Activated T-helper 2 cell treated with anti-CD3 and anti-CD28 coated beads, Interferon-gamma antibody, Interleukin-2, Interleukin-4, amounts not matched to agents 10 μg/mL and 5 μg/mL and 100 μg/mL, durations not matched to agents 14 hours and 24 hours and 36 hours (primary cell): Measurements from ENCODE around the gene MSANTD3. TPM values are rescaled to one million over a fixed set of nuclear protein-coding genes. Genes with fewer than 3 reads are reported as not detected.
"Not testable (repeated sequence)": the region's sequence is repeated elsewhere in the genome, so short reads cannot be mapped to it uniquely, and the experiment has no call there.

ENCODE experiments used
- DNase-seq: peaks from one replicate; pipeline ENCODE4 v3.0.0; 2021; ENCODE audit warnings: low spot score
- H3K27ac Mint-ChIP-seq: one replicate; pipeline ENCODE4 v1.8.0; 2021; ENCODE audit warnings: mixed read lengths
- H3K27me3 Mint-ChIP-seq: one replicate; pipeline ENCODE4 v1.8.0; 2021; ENCODE audit warnings: low read depth, mixed read lengths
- H3K36me3 Mint-ChIP-seq: one replicate; pipeline ENCODE4 v1.8.0; 2021; ENCODE audit warnings: low read depth, mixed read lengths
- H3K4me1 Mint-ChIP-seq: one replicate; pipeline ENCODE4 v1.8.0; 2021; ENCODE audit warnings: low read depth, mixed read lengths
- H3K4me3 Mint-ChIP-seq: one replicate; pipeline ENCODE4 v1.8.0; 2021; ENCODE audit warnings: low read depth, mild to moderate bottlenecking, moderate library complexity, mixed read lengths
- H3K9me3 Mint-ChIP-seq: one replicate; pipeline ENCODE4 v1.8.0; 2021; ENCODE audit warnings: mixed read lengths
- intact Hi-C: fragments of 100-400 bp; cut with micrococcal nuclease; formaldehyde crosslinking; loops from one replicate; pipeline ENCODE4 v1.15.1; 2023
- total RNA-seq: library from RNA; stranded (reverse); gene quantifications from 2 replicates; pipeline ENCODE4 v1.2.3, GENCODE V29; 2022

Gene MSANTD3
- total RNA-seq, 1 donor from 2014 or later: 17.6 TPM

DNA sequence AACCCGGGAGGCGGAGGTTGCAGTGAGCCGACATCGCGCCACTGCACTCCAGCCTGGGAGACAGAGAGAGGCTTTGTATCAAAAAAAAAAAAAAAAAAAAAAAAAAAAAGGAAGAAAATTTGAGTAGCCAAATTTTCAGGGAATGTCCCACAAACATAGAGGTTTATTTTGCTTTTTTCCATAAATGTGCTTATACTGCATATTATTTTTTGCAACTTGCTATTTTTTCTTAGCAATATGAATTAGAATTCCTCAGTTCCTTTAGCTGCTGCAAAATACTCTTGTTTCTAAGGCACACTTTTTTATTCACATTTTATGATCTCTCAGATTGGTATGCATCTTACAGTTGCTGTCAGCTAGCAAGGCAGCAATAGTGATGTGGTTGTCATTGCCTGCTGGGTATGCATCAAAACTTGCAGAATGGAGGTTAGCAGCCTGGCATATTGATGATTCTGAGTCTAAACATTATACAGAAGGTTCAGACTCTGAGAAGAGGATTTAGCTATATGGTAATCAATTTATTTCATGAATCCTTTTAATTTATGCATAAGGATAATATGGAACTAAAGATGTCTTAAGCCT lies 13.0 kb upstream of the MSANTD3 start:
- no peak for DNase-seq
- peaks cover 19% of the 10 kb centered on the region for H3K27me3 Mint-ChIP-seq
- H3K4me3 Mint-ChIP-seq: no peak overlapping the region
- H3K36me3 Mint-ChIP-seq: no peaks in the 10 kb centered on the region
- peaks cover 12% of the 10 kb centered on the region for H3K4me1 Mint-ChIP-seq
- no peak overlapping the region for H3K27ac Mint-ChIP-seq
- peaks cover 4% of the 10 kb centered on the region for H3K9me3 Mint-ChIP-seq
- intact Hi-C loops: no loop called here

DNA sequence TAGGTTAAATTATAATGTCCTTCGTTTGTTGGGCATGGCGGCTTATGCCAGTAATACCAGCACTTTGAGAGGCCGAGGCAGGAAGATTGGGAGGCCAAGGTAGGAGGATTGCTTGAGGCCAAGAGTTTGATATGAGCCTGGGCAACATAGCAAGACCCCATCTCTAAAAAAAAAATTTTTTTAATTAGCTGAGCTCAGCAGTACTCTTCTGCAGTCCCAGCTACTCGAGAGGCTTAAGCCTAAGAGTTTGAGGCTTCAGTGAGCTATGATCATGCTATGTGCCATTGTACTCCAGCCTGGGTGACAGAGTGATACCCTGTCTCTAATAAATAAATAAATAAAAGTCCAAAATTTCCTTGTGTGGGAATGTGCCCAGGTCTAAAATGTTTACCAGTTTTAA lies 9.1 kb upstream of the MSANTD3 start:
- Mint-ChIP-seq H3K27ac (no peak overlapping the region), H3K27me3 (peaks cover 32% of the 10 kb centered on the region), H3K4me1 (no peaks in the 10 kb centered on the region), H3K4me3 (no peak overlapping the region), H3K36me3 (no peaks in the 10 kb centered on the region), H3K9me3 (no peaks in the 10 kb centered on the region)
- intact Hi-C loops: no loop called here
- no peak for DNase-seq

DNA sequence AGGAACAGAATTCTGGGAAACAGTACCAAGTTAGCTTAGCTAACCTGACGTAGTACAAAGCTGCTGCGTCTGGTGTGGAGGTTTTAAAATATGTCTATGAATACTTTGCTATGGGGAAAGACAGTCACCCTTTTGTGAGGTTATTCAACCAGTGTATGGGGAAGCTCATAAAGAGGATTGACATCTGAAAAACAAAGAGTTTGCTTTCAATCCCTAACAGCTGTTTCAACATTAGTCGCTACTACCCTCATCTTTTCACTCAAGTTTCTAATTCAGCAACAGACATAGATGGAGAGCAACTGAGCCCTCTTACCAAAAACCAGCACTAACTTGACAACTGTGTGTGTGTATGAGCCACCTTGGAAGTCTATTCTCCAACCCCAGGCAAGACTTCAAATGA lies 7.8 kb upstream of the MSANTD3 start:
- DNase-seq: no peak
- intact Hi-C loops: no loop called here
- Mint-ChIP-seq H3K27ac (no peak overlapping the region), H3K4me3 (no peak overlapping the region), H3K27me3 (peaks cover 33% of the 10 kb centered on the region), H3K36me3 (no peaks in the 10 kb centered on the region), H3K9me3 (no peaks in the 10 kb centered on the region), H3K4me1 (no peaks in the 10 kb centered on the region)

DNA sequence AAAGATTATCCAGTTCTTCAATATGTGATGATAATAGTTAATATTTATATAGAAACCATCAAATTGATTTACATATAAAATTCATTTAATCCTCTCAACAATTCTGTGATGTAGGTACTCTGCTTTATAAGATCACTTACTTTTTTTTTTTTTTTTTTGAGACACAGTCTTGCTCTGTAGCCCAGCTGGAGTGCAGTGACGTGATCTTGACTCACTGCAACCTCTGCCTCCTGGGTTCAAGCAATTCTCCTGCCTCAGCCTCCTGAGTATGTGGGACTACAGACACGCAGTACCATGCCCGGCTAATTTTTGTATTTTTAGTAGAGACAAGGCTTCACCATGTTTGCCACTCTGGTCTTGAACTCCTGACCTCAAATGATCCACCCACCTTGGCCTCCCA lies 5.8 kb upstream of the MSANTD3 start:
- H3K27ac Mint-ChIP-seq, DNase-seq, H3K4me3 Mint-ChIP-seq, intact Hi-C loops, H3K9me3 Mint-ChIP-seq, H3K36me3 Mint-ChIP-seq, H3K4me1 Mint-ChIP-seq: not testable (repeated sequence)
- H3K27me3 Mint-ChIP-seq: peaks cover 32% of the 10 kb centered on the region

DNA sequence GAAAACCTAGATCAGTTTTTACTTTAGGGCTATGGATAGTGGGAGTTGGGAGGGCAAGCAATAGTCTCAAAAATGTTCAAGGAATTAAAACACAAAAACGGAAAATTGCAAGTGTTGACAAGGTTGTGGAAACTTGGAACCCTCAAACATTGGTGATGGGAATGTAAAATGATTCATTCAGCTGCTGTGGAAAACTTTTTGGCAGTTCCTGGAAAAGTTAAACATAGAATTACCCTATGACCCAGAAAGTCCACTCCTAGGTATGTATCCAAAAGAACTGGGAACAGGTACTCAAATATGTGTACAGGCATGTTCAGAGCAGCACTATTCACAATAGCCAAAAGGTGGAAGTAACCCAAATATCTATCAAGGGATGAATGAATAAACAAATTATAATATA lies 1.2 kb upstream of the MSANTD3 start:
- Mint-ChIP-seq H3K27me3 (peaks cover 15% of the 10 kb centered on the region), H3K27ac (no peak overlapping the region), H3K4me1 (peaks cover 26% of the 10 kb centered on the region), H3K36me3 (peaks cover 8% of the 10 kb centered on the region), H3K4me3 (peak overlapping the region; percentile 85), H3K9me3 (no peaks in the 10 kb centered on the region)
- DNase-seq: no peak
- intact Hi-C loops: loop anchor here (1.0 to 5.0 kb wide), 3 partner anchors 14 to 172 kb away; partner anchors contain the start of gene TEX10

DNA sequence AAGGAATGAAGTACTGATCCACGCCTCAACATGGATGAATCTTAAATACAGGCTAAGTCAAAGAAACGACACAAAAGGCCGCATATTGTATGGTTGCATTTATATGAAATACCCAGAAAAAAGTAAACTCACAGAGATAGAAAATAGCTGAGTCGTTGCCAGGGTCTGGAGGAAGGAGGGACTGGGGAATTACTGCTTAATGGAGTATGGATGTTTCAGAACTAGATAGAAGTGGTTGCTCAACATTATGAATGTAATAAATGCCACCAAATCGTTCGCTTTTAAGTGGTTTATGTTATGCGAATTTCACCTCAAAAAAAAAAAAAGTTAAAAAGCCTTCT lies 784 bp upstream of the MSANTD3 start:
- Mint-ChIP-seq H3K4me1 (peaks cover 26% of the 10 kb centered on the region), H3K36me3 (peaks cover 8% of the 10 kb centered on the region), H3K27me3 (peaks cover 15% of the 10 kb centered on the region), H3K27ac (peak overlapping the region; percentile 89), H3K4me3 (peak overlapping the region; percentile 85), H3K9me3 (no peaks in the 10 kb centered on the region)
- intact Hi-C loops: loop anchor here (1.0 to 5.0 kb wide), 3 partner anchors 15 to 171 kb away; partner anchors contain the start of gene TEX10
- no peak for DNase-seq

DNA sequence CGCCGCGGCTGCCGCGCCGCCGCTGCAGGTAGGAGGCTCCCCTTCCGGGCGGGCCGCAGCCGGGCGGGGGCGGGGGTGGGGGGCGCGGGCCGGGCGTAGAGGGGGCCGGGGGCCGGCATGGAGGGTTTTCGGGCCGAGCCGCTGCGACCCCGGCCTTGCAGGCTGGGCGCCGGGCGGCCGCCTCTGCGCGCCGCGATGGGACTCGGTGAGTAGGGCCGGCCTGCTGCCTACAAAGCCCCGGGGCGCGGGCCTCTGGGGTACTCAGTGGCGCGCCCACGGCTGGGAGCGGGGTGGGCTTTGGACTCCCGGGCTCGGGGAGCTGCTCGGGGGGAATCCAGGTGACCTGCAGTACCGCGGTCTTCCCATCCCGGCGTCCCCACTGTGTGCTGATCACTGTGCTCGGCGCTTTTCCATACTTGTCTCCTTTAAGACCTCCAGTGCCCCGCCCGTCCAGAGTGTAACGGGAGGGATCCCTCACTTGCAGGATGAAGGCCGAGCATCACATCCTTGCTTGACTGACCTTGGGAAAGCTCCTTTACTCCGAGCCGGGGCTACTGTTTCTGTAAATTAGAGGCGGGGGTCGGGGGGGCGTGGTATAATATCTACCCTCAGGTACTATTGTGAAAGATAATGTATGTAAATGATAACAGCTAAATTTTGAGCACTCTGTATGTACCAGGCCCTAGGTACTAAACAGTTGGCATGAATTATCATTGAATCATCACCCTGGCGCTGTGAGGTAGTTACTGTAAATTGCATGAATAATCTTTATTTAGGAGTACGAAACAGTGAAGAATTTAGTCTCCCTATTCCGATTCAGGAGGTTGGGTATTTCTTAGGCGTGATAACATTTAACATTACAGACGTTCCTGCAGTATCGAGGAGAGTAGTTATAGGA lies 672 bp downstream of the MSANTD3 start:
- Mint-ChIP-seq H3K4me1 (peaks cover 26% of the 10 kb centered on the region), H3K9me3 (no peaks in the 10 kb centered on the region), H3K4me3 (peak overlapping the region; percentile 84), H3K27me3 (peaks cover 7% of the 10 kb centered on the region), H3K27ac (peak overlapping the region; percentile 58), H3K36me3 (peaks cover 8% of the 10 kb centered on the region)
- intact Hi-C loops: loop anchor here (5.0 kb wide), 1 partner anchor 170 kb away; no protein-coding TSS in a partner anchor
- DNase-seq: no peak

DNA sequence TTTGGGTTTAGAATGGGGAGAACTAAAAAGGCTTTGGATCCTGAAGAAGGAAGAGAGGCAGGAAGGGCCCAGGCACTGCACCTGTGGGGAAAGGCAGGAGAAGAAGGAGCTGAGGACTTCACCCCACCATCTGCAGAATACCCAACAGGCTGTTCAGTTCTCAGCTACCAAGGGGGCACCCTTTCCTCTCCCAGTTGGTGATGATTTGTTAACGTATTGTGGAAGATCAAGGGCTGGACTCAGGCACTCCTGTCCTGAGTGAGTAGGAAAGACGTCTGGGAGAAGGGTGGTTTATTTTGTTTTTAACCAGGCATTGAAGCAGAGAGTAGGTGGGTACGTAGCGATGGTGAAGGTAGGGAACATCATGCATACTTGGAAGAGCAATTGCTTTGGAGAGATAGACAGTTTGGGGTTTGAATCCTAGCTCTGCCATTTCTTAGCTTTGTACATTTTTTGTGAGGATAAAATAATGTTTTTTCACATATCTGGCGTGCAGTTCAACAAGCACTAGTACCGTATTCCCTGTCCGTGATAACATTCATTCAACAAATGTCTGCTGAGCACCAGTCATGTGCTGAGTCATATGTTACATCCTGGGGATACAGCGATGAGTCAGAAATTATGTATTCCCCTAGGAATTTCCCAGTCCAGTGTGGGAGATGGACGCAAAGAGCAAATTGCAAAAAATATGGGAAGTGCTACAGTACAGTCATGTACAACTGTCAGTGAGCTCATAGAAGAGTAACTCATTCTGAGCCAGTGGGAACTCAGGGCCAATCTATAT lies 2.1 kb downstream of the MSANTD3 start:
- intact Hi-C loops: loop anchor here (5.0 kb wide), 1 partner anchor 168 kb away; no protein-coding TSS in a partner anchor
- Mint-ChIP-seq H3K4me3 (peak overlapping the region; percentile 11), H3K27ac (no peak overlapping the region), H3K27me3 (peaks cover 2% of the 10 kb centered on the region), H3K4me1 (peaks cover 26% of the 10 kb centered on the region), H3K9me3 (no peaks in the 10 kb centered on the region), H3K36me3 (peaks cover 8% of the 10 kb centered on the region)
- no peak for DNase-seq

DNA sequence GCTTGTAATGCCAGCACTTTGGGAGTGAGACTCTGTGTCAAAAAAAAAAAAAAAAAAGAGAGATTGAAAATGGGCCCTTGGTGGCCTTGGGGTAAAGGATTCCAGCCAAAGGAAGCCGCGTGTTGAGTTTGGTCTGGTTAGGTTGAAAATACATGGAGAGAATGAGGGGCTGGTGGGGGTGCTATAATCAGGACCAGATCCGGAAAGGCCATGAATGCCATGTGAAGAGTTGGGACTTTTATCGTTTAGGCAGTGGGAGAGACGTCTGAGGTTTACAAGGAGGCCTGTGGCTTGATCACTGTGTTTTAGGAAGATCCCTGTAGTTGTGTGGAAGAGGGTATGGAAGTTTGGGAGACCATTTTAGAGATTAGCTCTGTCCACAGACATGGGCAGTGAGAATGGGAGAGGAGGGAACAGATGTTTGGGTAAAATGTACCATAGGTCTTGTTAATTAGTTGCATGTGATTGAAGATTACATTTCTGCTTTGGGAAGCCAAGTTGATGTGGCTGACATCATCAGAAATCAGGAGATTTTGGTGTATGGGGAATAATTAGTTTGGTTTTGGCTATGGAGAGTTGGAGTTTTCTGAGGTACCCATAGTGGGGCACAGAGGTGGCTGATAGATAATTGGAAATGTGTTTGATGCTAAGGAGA lies 3.5 kb downstream of the MSANTD3 start:
- no peak overlapping the region for H3K4me3 Mint-ChIP-seq
- no peaks in the 10 kb centered on the region for H3K9me3 Mint-ChIP-seq
- H3K27me3 Mint-ChIP-seq: peaks cover 2% of the 10 kb centered on the region
- DNase-seq: no peak
- intact Hi-C loops: no loop called here
- peaks cover 8% of the 10 kb centered on the region for H3K36me3 Mint-ChIP-seq
- peaks cover 26% of the 10 kb centered on the region for H3K4me1 Mint-ChIP-seq
- no peak overlapping the region for H3K27ac Mint-ChIP-seq

DNA sequence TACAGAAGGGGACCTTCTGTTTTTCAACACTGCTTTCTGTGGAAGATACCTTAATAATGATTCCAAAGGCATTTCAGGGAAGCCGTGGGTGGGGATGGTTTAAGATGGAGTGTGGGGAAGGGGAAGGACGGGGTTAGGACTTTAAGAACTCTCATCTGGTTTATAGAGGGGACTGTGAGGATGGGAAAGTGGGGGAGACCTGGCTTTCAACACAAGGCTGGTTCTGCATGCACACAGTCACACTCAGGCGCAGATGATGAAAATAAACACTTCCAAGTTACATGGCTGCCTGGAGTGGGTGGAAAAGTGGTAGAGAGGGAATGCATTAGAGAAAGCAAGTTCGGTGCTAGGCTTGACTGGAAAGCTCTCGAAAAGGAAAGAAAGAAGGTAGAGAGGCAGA lies 4.9 kb downstream of the MSANTD3 start:
- no peak for DNase-seq
- intact Hi-C loops: no loop called here
- H3K36me3 Mint-ChIP-seq: peaks cover 8% of the 10 kb centered on the region
- H3K27ac Mint-ChIP-seq: no peak overlapping the region
- no peak overlapping the region for H3K4me3 Mint-ChIP-seq
- no peaks in the 10 kb centered on the region for H3K9me3 Mint-ChIP-seq
- H3K4me1 Mint-ChIP-seq: peaks cover 18% of the 10 kb centered on the region
- no peaks in the 10 kb centered on the region for H3K27me3 Mint-ChIP-seq

DNA sequence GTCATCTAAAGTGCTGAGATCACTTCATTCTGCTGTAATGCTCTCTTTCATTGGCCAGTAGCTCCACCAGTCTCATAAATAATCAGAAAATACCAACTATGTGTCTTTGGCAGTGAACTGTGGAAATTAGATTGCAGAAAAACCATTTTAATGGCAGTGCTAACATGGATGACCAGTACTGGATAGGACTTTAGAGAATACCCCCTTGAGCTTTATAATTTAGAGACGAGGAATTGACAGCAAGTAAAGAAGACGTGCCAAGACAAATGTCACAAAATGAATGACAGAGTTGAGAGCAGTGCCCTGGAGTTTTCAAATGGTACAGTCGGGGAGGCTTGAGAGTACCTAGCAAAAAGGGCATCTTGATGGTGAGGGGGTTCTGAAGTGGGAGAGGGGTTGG lies 5.8 kb downstream of the MSANTD3 start:
- no peak overlapping the region for H3K27ac Mint-ChIP-seq
- intact Hi-C loops: no loop called here
- H3K9me3 Mint-ChIP-seq: no peaks in the 10 kb centered on the region
- DNase-seq: no peak
- peaks cover 8% of the 10 kb centered on the region for H3K36me3 Mint-ChIP-seq
- no peak overlapping the region for H3K4me3 Mint-ChIP-seq
- H3K4me1 Mint-ChIP-seq: peaks cover 16% of the 10 kb centered on the region
- no peaks in the 10 kb centered on the region for H3K27me3 Mint-ChIP-seq

DNA sequence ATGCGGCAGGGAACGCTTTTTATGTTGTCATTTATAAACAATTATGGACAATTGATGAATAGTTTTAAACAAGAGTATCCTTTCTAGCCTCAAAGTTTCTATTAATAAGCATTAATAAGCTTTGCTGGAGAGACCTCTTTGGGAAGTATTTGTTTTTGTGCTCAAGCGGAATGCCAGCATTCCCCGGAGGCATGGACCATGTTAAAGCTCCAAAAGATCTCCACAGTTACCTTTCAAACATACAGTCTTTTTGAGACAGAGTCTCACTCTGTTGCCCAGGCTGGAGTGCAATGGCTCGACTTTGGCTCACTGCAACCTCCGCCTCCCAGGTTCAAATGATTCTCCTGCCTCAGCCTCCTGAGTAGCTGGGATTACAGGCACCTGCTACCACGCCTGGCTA lies 9.6 kb downstream of the MSANTD3 start:
- intact Hi-C loops: loop anchor here (5.0 kb wide), 1 partner anchor 36 kb away; the partner anchor contains the start of gene TMEFF1
- Mint-ChIP-seq H3K9me3 (no peaks in the 10 kb centered on the region), H3K27me3 (no peaks in the 10 kb centered on the region), H3K36me3 (no peaks in the 10 kb centered on the region), H3K4me1 (no peaks in the 10 kb centered on the region), H3K4me3 (no peak overlapping the region), H3K27ac (no peak overlapping the region)
- no peak for DNase-seq
